ENCODE data around the gene MSANTD4.

- TF ChIP-seq, protein P1, sequence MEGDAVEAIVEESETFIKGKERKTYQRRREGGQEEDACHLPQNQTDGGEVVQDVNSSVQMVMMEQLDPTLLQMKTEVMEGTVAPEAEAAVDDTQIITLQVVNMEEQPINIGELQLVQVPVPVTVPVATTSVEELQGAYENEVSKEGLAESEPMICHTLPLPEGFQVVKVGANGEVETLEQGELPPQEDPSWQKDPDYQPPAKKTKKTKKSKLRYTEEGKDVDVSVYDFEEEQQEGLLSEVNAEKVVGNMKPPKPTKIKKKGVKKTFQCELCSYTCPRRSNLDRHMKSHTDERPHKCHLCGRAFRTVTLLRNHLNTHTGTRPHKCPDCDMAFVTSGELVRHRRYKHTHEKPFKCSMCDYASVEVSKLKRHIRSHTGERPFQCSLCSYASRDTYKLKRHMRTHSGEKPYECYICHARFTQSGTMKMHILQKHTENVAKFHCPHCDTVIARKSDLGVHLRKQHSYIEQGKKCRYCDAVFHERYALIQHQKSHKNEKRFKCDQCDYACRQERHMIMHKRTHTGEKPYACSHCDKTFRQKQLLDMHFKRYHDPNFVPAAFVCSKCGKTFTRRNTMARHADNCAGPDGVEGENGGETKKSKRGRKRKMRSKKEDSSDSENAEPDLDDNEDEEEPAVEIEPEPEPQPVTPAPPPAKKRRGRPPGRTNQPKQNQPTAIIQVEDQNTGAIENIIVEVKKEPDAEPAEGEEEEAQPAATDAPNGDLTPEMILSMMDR (optimal IDR thresholded peaks at IDR 0.05 in 1 of 3, IDR thresholded peaks at IDR 0.05 in 1 of 3, conservative IDR thresholded peaks at IDR 0.05 in 1 of 3; ENCODE audit: extremely low read depth in 1 of 3, insufficient read depth in 2 of 3, low read length in 3 of 3) = no peak
- TF ChIP-seq EZH2 (IDR thresholded peaks at IDR 0.05; ENCODE audit: low read length) = no peak
Observed at GRCh38 chr11:105969756-105970155, 52.3 kb downstream of the MSANTD4 start.
